ENCODE results near the gene ARHGAP24. TPM values are rescaled to one million over a fixed set of nuclear protein-coding genes. Genes with fewer than 3 reads are reported as not detected.

The ARHGAP24 gene
- polyA plus RNA-seq, 2 of the 4 experiments (the other 2 are of a cell fraction), result 1.7 to 12.1 TPM

- no peak for TF ChIP-seq PHF8 (IDR thresholded peaks at IDR 0.05; ENCODE audit: borderline replicate concordance, low read depth)
- TF ChIP-seq CHD2 (IDR thresholded peaks at IDR 0.05; ENCODE audit: low read length, partially characterized antibody), result no peak
- no peak for TF ChIP-seq EHMT2 (IDR thresholded peaks at IDR 0.05; ENCODE audit: low read depth)
- no peak for TF ChIP-seq PBX3 (IDR thresholded peaks at IDR 0.05)
- TF ChIP-seq HDAC2 (IDR thresholded peaks at IDR 0.05), result no peak
- TF ChIP-seq MAX (IDR thresholded peaks at IDR 0.05), result no peak
- TF ChIP-seq USF2 (IDR thresholded peaks at IDR 0.05), result no peak
- no peak for TF ChIP-seq FOSB (CRISPR knock-in tag; IDR thresholded peaks at IDR 0.05)
- no peak for TF ChIP-seq RNF2 (IDR thresholded peaks at IDR 0.05; ENCODE audit: borderline replicate concordance, low read depth)
- no peak for TF ChIP-seq E2F6 (IDR thresholded peaks at IDR 0.05; ENCODE audit: borderline replicate concordance, low read depth)
- no peak for TF ChIP-seq RARB (CRISPR knock-in tag; IDR thresholded peaks at IDR 0.05)
- TF ChIP-seq HMGXB4 (CRISPR knock-in tag; IDR thresholded peaks at IDR 0.05; ENCODE audit: borderline replicate concordance), result no peak
- no peak for TF ChIP-seq FOXS1 (CRISPR knock-in tag; IDR thresholded peaks at IDR 0.05)
- TF ChIP-seq BCL3 (IDR thresholded peaks at IDR 0.05), result no peak
- TF ChIP-seq TP53 (CRISPR knock-in tag; IDR thresholded peaks at IDR 0.05), result no peak
- TF ChIP-seq MAZ (IDR thresholded peaks at IDR 0.05; ENCODE audit: borderline replicate concordance, low read depth, low read length), result no peak
- TF ChIP-seq HEYL (CRISPR knock-in tag; IDR thresholded peaks at IDR 0.05), result no peak
- TF ChIP-seq TFCP2L1 (CRISPR knock-in tag; IDR thresholded peaks at IDR 0.05), result no peak
- DNase-seq (ENCODE audit: low read depth in 1 of 2, low spot score in 1 of 2), result no peak
- 84% methylated on average over 1 of the region's 1 CpG for WGBS (ENCODE audit: missing lambda C conversion rate)
- no peak for ATAC-seq
- H3K4me3 ChIP-seq, result no peak overlapping the region
- H3K27ac ChIP-seq, result no peak overlapping the region
- FAIRE-seq, result no peak
- CTCF ChIA-PET, result interaction anchor here (2.0 kb wide), 1 partner anchor 166 kb away, joined by 14 read pairs; no protein-coding TSS in a partner anchor
- H3K9me3 ChIP-seq, result no peaks in the 10 kb centered on the region
- no peak overlapping the region for H3K4me2 ChIP-seq
- POLR2A ChIA-PET, result no interaction called here
- no peaks in the 10 kb centered on the region for H3K4me1 ChIP-seq
Measured at GRCh38 chr4:85963231-85963630, 488.3 kb downstream of the ARHGAP24 start.

GRCh38 chr4:85964298-85964697 is 489.3 kb downstream of the ARHGAP24 start:
- Histone ChIP-seq H3K4me2 (no peak overlapping the region), H3K9me3 (no peaks in the 10 kb centered on the region), H3K4me1 (no peaks in the 10 kb centered on the region; the same call in 2 of the 3 replicates), H3K4me3 (no peak overlapping the region), H3K27ac (no peak overlapping the region)
- ChIA-PET POLR2A (no interaction called here), CTCF (interaction anchor here (0.8 to 9.0 kb wide), 3 partner anchors 9 to 186 kb away, joined by 3 to 117 read pairs (median 3); no protein-coding TSS in a partner anchor)
- TF ChIP-seq TFCP2L1 (CRISPR knock-in tag; IDR thresholded peaks at IDR 0.05), result no peak
- TF ChIP-seq SMC3 (IDR thresholded peaks at IDR 0.05), result peak; percentile 53; the same call in 2 of the 3 replicates
- no peak for TF ChIP-seq FOSB (CRISPR knock-in tag; IDR thresholded peaks at IDR 0.05)
- TF ChIP-seq HOXB13 (CRISPR knock-in tag; IDR thresholded peaks at IDR 0.05; ENCODE audit: low read depth), result no peak
- no peak for TF ChIP-seq NR3C1 (IDR thresholded peaks at IDR 0.05)
- TF ChIP-seq CTCF (IDR thresholded peaks at IDR 0.05), result peak; percentile 39; the same call in 2 of the 3 replicates
- TF ChIP-seq CBX8 (IDR thresholded peaks at IDR 0.05), result no peak
- TF ChIP-seq PBX3 (IDR thresholded peaks at IDR 0.05), result no peak
- no peak for TF ChIP-seq MAZ (IDR thresholded peaks at IDR 0.05; ENCODE audit: borderline replicate concordance, low read depth, low read length)
- TF ChIP-seq ZC3H11A (IDR thresholded peaks at IDR 0.05), result no peak
- no peak for TF ChIP-seq RFX5 (IDR thresholded peaks at IDR 0.05)
- no peak for TF ChIP-seq RNF2 (IDR thresholded peaks at IDR 0.05; ENCODE audit: borderline replicate concordance, low read depth)
- no peak for TF ChIP-seq HES2 (IDR thresholded peaks at IDR 0.05)
- peak; percentile 59 to 63 for TF ChIP-seq RAD21 (conservative IDR thresholded peaks at IDR 0.05 in 1 of 2, IDR thresholded peaks at IDR 0.05 in 1 of 2)
- no peak for TF ChIP-seq JUN (IDR thresholded peaks at IDR 0.05)
- TF ChIP-seq ZNF302 (CRISPR knock-in tag; IDR thresholded peaks at IDR 0.05), result no peak
- DNase-seq (ENCODE audit: low read depth in 1 of 2, low spot score in 1 of 2) (peak in 1 of 2 experiments; percentile 23), ATAC-seq (peak in 1 of 2 experiments; percentile 48; a peak in 1 of 6 replicates), FAIRE-seq (no peak)

Data from A549 (cell line).